Kidney epithelial cell (primary cell): ENCODE data around the gene DNAJC9. TPM values are rescaled to one million over a fixed set of nuclear protein-coding genes. Genes with fewer than 3 reads are reported as not detected.

Experiments
- total RNA-seq: library from RNA; depleted of rRNA; stranded (reverse); fragments of >200 nt; gene quantifications from 2 replicates; pipeline ENCODE4 v1.2.3, GENCODE V29; 2015

DNAJC9 gene
- total RNA-seq, 1 donor from 2014 or later: 42.2 TPM

Other genes with a start within 250 kb of the DNAJC9 start
- gene P4HA1, start 150.4 kb downstream of the DNAJC9 start, total RNA-seq: 35.6 and 37.5 TPM in 2 replicates
- gene NUDT13, start 136.8 kb downstream of the DNAJC9 start, total RNA-seq: 1.8 and 1.9 TPM in 2 replicates
- gene ECD, start 79.2 kb downstream of the DNAJC9 start, total RNA-seq: 38.4 and 50.7 TPM in 2 replicates
- gene FAM149B1, start 79.1 kb downstream of the DNAJC9 start, total RNA-seq: 11.4 and 19.0 TPM in 2 replicates
- gene MRPS16, start 5.4 kb upstream of the DNAJC9 start, total RNA-seq: 70.5 and 71.9 TPM in 2 replicates
- gene CFAP70, start 111.6 kb upstream of the DNAJC9 start, total RNA-seq: 1.2 and 2.6 TPM in 2 replicates
- gene ANXA7, start 166.8 kb upstream of the DNAJC9 start, total RNA-seq: 109 and 112 TPM in 2 replicates
- 0.54 and 0.55 TPM in 2 replicates for gene MSS51, start 186.3 kb upstream of the DNAJC9 start, total RNA-seq
- 18.7 and 21.9 TPM in 2 replicates for gene PPP3CB, start 248.8 kb upstream of the DNAJC9 start, total RNA-seq